Umbilical cord (tissue), 2 donors: Measurements from ENCODE around the gene MZT2A. TPM values are rescaled to one million over a fixed set of nuclear protein-coding genes. Genes with fewer than 3 reads are reported as not detected.
"Not testable (repeated sequence)": the region's sequence is repeated elsewhere in the genome, so short reads cannot be mapped to it uniquely, and the experiment has no call there.

ENCODE experiments used
- DNase-seq: peaks from one replicate; pipeline ENCODE4 v3.0.0-alpha.2; 2015; ENCODE audit warnings: low spot score
- total RNA-seq: library from RNA; depleted of rRNA; stranded (reverse); fragments of >200 nt; gene quantifications from one replicate; pipeline ENCODE4 v1.2.3, GENCODE V29; 2014; ENCODE audit warnings: low replicate concordance; ENCODE audit not compliant: insufficient read depth

The MZT2A gene
- total RNA-seq, 1 donor from 2014 or later: 59.2 TPM

DNA sequence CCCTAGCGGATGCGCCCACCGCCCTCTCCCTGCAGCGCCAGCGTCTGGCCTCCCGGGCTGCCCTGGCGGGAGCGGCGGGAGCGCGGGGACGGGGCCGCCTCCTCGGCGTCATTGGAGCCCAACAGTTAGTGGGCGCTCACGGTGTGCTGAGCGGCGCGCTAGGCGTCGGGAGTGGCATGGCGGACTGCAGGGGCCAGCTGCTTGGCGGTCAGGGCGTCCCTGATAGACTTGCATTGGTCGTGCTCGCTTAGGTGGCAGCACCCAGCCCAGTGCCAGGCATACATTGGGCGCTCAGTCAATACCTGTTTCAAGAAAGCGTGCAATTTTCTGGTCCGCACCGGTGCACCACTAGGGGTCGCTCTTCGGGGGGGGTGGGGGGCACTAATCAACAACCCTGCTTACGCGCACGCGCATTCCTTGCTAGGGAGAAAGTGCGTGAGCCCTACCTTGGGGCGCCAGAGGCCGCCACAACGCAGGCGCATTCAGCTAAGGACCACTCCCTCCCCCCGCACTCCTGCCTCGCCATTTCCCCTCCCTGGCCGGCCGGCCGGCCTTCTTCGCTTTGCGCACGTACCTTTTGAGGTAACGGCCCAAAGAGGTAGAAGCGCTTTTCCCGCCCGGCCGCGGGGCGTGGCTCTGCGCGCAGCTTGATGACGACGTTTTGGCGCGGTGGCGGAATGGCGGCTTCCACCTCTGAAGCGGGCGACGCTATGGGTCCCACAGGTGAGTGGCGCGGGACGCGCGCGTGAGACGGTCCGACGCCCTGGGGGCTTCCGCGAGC, 411 bp upstream of the MZT2A start:
- peak; percentile 97 for DNase-seq

- DNase-seq: peak; percentile 6
These were observed 744 bp downstream of the MZT2A start for GRCh38 chr2:131491469-131491836.

GRCh38 chr2:131490616-131491468, 1.4 kb downstream of the MZT2A start:
- DNase-seq: peak; percentile 3

DNA sequence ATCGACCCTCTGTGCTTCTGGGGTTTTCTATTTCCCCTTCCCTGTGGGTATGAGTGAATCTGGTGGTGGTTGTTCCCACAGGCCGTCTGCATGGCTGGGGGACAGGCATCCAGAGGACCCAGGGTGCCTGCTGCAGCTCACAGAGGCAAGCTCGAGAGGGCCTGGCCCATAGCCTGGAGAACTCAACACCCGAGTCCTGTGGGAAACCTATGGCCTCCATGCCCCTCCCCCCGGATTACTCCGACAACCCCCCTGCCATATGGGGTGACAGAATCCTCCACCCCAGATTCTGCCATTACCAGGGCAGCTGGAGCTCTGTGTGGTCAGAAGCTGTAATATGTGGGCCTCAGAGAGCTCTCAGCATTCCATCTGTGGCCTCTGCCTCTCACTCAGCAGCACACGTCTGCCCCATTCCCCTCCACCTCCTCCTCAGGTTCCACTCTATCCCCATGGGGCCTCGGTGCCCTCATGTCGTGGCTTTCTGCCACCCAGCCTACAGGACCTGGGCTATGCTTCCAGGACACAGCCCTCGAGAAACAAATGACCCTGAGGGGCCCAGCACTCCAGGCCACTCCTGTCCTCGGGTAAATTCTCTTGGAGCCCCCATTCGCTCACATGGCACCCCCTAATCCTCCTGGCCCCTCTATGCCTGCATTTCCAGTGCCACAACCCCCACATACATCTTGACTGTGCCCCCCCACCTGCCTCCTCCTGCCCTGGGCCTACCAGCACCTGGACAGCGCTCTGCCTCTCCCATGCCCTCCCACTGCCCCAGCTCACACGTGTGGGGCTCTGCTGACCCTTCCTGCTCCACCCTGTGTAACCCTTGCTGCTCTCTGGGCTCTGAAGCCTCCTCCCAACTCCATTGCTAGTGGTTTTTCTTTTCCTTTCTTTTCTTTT, 3.6 kb downstream of the MZT2A start:
- DNase-seq: no peak

DNA sequence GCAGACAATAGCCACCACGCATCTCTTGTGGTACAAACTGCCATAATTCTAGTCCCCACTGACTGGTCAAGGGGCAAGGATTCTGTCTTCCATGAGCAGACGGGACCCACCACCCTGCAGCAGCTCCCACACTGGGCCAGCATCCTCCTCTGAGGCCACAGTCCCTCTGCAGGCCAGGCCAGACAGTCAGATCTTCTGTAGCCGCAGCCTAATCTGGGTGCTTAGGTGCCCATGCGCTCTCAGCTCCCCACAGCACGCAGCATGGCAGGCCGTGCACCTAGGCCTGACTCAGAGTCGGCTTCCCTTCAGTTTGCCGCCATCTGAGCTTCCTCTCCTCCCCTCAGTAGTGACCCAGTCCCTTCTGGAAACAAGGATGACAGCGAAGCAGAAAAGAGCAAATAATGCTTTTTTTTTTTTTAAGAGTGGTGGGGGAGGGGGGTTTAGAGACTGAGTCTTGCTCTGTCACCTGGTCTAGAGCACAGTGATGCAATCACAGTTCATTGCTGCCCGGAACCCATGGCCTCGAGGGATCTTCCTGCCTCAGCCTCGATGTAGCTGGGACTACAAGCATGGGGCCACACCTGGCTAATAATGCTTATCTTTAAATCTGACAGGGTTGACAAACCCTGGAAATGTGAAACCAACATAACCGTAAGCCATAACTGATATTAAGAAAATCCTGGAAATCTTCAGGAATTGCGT, 5.8 kb downstream of the MZT2A start:
- DNase-seq: not testable (repeated sequence)

GRCh38 chr2:131484906-131485460, 7.2 kb downstream of the MZT2A start:
- not testable (repeated sequence) for DNase-seq

- not testable (repeated sequence) for DNase-seq
These were observed 8.0 kb downstream of the MZT2A start for GRCh38 chr2:131483981-131484820.

- not testable (repeated sequence) for DNase-seq
These were observed 9.6 kb downstream of the MZT2A start for GRCh38 chr2:131482506-131483155.

GRCh38 chr2:131480351-131480750, 11.8 kb downstream of the MZT2A start:
- DNase-seq: not testable (repeated sequence)

DNA sequence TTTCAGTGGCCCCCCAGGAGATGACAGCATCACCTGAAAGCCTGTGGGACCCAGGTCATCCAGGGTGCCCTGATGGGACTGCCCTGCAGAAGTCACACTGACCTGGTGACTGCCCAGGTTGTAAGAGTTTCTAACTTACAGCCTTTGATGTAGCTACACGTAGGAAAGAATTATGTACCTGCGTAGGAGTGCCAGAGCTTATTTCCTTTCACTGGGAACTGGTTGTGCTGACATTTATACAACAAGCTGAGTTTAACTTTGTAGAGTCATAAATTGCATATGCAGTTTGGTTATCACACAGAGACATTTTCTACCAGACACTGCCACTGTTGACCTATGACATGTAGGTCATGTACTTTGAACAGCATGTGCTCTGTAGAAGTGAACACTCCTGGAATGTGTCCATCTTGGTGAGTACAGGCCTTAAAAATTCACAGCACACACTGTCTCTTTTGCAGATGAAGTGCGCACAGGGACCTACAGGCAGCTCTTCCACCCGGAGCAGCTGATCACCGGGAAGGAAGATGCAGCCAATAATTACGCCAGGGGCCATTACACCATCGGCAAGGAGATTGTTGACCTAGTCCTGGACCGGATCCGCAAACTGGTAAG, 13.2 kb downstream of the MZT2A start:
- DNase-seq: not testable (repeated sequence)

- not testable (repeated sequence) for DNase-seq
These were observed 13.9 kb downstream of the MZT2A start for GRCh38 chr2:131478074-131478849.

DNA sequence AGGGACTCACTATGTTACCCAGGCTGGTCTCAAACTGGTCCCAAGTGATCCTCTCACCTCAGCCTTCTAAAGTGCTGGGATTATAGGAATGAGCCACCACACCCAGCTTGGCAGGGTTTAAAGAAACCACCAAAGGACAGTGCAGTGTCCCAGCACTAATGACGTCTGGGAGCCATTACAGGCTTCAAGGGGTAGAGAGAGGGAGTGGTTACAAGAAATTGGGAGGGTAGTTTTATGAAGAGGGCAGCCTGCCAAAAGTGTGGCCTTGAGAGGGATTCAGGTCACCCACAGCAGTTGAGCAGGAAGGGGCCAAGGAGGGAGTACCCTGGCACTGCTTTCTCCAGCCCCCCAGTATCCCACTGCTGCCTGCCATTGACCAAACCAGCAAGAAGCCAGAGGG, 15.0 kb downstream of the MZT2A start:
- DNase-seq: not testable (repeated sequence)

DNA sequence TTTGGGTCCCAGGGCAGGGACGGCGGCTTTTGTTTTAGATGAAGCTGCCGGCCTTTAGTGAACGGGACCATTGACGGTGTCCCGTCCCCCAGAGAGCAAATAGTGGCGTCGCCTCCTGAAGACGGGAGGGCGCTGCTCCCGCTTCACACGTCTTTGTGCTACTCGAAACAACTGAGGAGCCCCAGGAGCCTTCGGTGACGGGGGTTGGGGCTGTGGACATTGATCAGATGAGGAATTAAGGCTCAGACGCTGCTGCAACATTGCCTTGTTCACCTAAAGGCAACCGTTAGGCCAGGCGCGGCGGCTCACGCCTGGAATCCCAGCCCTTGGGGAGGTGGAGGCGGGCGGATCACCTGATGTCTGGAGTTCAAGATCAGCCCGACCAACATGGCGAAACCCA, 15.8 kb downstream of the MZT2A start:
- DNase-seq: not testable (repeated sequence)

- no peak for DNase-seq
These were observed 16.4 kb downstream of the MZT2A start, which contains the start of gene TUBA3D for GRCh38 chr2:131475831-131476230. Gene TUBA3D, plus strand, starts transcription at chr2:131476119. Its CDS starts 81 bp downstream, at chr2:131476200.

- not testable (repeated sequence) for DNase-seq
These were observed 18.9 kb downstream of the MZT2A start for GRCh38 chr2:131473266-131473665.

GRCh38 chr2:131471624-131472023, 20.6 kb downstream of the MZT2A start:
- not testable (repeated sequence) for DNase-seq

DNA sequence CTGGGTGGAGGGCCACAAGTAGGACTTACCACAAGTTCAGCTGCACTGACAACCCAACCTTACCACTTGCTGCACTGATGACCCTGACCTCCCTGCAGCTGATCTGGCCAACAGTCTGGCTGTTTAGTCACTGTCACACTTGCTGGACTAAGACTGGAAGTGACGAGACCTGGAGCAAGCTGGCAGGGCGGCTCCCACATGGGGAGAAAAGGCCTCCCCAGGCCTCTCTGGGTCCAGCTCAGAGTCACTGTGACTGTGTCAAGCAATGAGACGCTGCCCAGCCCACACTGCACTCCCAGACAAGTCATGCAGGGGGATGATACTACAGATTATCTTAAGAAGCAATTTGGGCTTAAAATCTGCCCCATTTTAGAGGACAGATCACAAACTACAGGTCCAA, 21.3 kb downstream of the MZT2A start:
- not testable (repeated sequence) for DNase-seq

- DNase-seq: not testable (repeated sequence)
These were observed 24.5 kb downstream of the MZT2A start for GRCh38 chr2:131467722-131468121.
